Regular cardiac myocyte (primary cell): ENCODE measurements around the gene CFAP157. TPM values are rescaled to one million over a fixed set of nuclear protein-coding genes. Genes with fewer than 3 reads are reported as not detected.

ENCODE experiments used
- total RNA-seq: library from RNA; depleted of rRNA; stranded (reverse); fragments of >200 nt; gene quantifications from 2 replicates; pipeline ENCODE4 v1.2.3, GENCODE V29; 2014

Gene CFAP157
- total RNA-seq: 0.28 TPM in 1 of 2 replicates, not detected in the other

GRCh38 chr9:127706836-127707241 lies at the start of gene CFAP157:
CFAP157 (plus strand) TSS chr9:127706988; CDS start chr9:127707032, 44 bp downstream.

GRCh38 chr9:127715470-127716337 lies 8.9 kb downstream of the CFAP157 start, which contains the start of the genes PTRH1 and TTC16:
PTRH1 (minus strand) TSS chr9:127715663; CDS start chr9:127715639, 24 bp downstream.
TTC16 (plus strand) TSS chr9:127716079; CDS start chr9:127716146, 67 bp downstream.

GRCh38 chr9:127734747-127735529 lies 28.1 kb downstream of the CFAP157 start, which contains the start of gene TOR2A:
TOR2A (minus strand) TSS chr9:127735294; CDS start chr9:127735270, 24 bp downstream.

Other genes starting within 250 kb of the CFAP157 start
- gene STXBP1, start 94.7 kb upstream of the CFAP157 start, total RNA-seq: 19.6 and 23.4 TPM in 2 replicates
- 17.8 and 32.0 TPM in 2 replicates for gene PTRH1, start 8.7 kb downstream of the CFAP157 start, total RNA-seq
- gene TTC16, start 9.1 kb downstream of the CFAP157 start, total RNA-seq: under 0.01 TPM in 1 of 2 replicates, not detected in the other
- 2.3 and 3.8 TPM in 2 replicates for gene TOR2A, start 28.3 kb downstream of the CFAP157 start, total RNA-seq
- gene SH2D3C, start 71.7 kb downstream of the CFAP157 start, total RNA-seq: 0.19 and 0.85 TPM in 2 replicates
- 36.4 and 37.4 TPM in 2 replicates for gene CDK9, start 79.0 kb downstream of the CFAP157 start, total RNA-seq
- gene FPGS, start 95.9 kb downstream of the CFAP157 start, total RNA-seq: 41.4 and 50.2 TPM in 2 replicates
- gene ENG, start 147.7 kb downstream of the CFAP157 start, total RNA-seq: 24.2 and 34.3 TPM in 2 replicates
- gene AK1, start 170.7 kb downstream of the CFAP157 start, total RNA-seq: 21.7 and 40.3 TPM in 2 replicates
- gene ST6GALNAC6, start 192.6 kb downstream of the CFAP157 start, total RNA-seq: 33.7 and 51.0 TPM in 2 replicates
- gene ST6GALNAC4, start 210.1 kb downstream of the CFAP157 start, total RNA-seq: 33.3 and 51.4 TPM in 2 replicates
- 0.77 and 2.0 TPM in 2 replicates for gene PIP5KL1, start 223.8 kb downstream of the CFAP157 start, total RNA-seq
- gene DPM2, start 230.9 kb downstream of the CFAP157 start, total RNA-seq: 7.9 and 10.0 TPM in 2 replicates